ENCODE results near the gene NOSTRIN. TPM values are rescaled to one million over a fixed set of nuclear protein-coding genes. Genes with fewer than 3 reads are reported as not detected.

The NOSTRIN gene
- polyA plus RNA-seq, 1 experiment, result not detected

- H3K36me3 ChIP-seq (ENCODE audit: control insufficient read depth, insufficient read depth, low read length), result no peaks in the 10 kb centered on the region
- H3K4me3 ChIP-seq (ENCODE audit: low read depth, low read length), result no peak overlapping the region
- no peaks in the 10 kb centered on the region for H3K27me3 ChIP-seq (ENCODE audit: control insufficient read depth, insufficient read depth, low read length)
- no peak for DNase-seq (ENCODE audit: low read depth)
- no peak for TF ChIP-seq CTCF (IDR thresholded peaks at IDR 0.05; ENCODE audit: insufficient read depth, low read depth, low read length)
- ChIA-PET POLR2A (no interaction called here), CTCF (interaction anchor here (0.7 to 1.2 kb wide), 2 partner anchors 9 to 23 kb away, joined by 3 read pairs; no protein-coding TSS in a partner anchor)
Measured at GRCh38 chr2:168796583-168797285, 5.7 kb upstream of the NOSTRIN start.

- no peak for DNase-seq (ENCODE audit: low read depth)
- no peak overlapping the region for H3K4me3 ChIP-seq (ENCODE audit: low read depth, low read length)
- H3K27me3 ChIP-seq (ENCODE audit: control insufficient read depth, insufficient read depth, low read length), result no peaks in the 10 kb centered on the region
- no peak for TF ChIP-seq CTCF (IDR thresholded peaks at IDR 0.05; ENCODE audit: insufficient read depth, low read depth, low read length)
- ChIA-PET CTCF (interaction anchor here (0.7 kb wide), 1 partner anchor 24 kb away, joined by 3 read pairs; no protein-coding TSS in a partner anchor), POLR2A (no interaction called here)
- no peaks in the 10 kb centered on the region for H3K36me3 ChIP-seq (ENCODE audit: control insufficient read depth, insufficient read depth, low read length)
Measured at GRCh38 chr2:168797286-168797655, 5.2 kb upstream of the NOSTRIN start.

- ChIA-PET POLR2A (no interaction called here), CTCF (no interaction called here)
- no peak for DNase-seq (ENCODE audit: low read depth)
Measured at GRCh38 chr2:168798076-168798887, 4.2 kb upstream of the NOSTRIN start.

GRCh38 chr2:168798888-168799410 is 3.5 kb upstream of the NOSTRIN start:
- no peaks in the 10 kb centered on the region for H3K27me3 ChIP-seq (ENCODE audit: control insufficient read depth, insufficient read depth, low read length)
- DNase-seq (ENCODE audit: low read depth), result no peak
- H3K36me3 ChIP-seq (ENCODE audit: control insufficient read depth, insufficient read depth, low read length), result no peaks in the 10 kb centered on the region
- POLR2A ChIA-PET, result no interaction called here
- H3K4me3 ChIP-seq (ENCODE audit: low read depth, low read length), result no peak overlapping the region
- no peak for TF ChIP-seq CTCF (IDR thresholded peaks at IDR 0.05; ENCODE audit: insufficient read depth, low read depth, low read length)
- CTCF ChIA-PET, result no interaction called here

More at GRCh38 chr2:168798076-168798887, 4.2 kb upstream of the NOSTRIN start:
- TF ChIP-seq CTCF (IDR thresholded peaks at IDR 0.05; ENCODE audit: insufficient read depth, low read depth, low read length), result no peak
- no peaks in the 10 kb centered on the region for H3K36me3 ChIP-seq (ENCODE audit: control insufficient read depth, insufficient read depth, low read length)
- H3K4me3 ChIP-seq (ENCODE audit: low read depth, low read length), result no peak overlapping the region
- H3K27me3 ChIP-seq (ENCODE audit: control insufficient read depth, insufficient read depth, low read length), result no peaks in the 10 kb centered on the region

GRCh38 chr2:168801471-168801870 is 966 bp upstream of the NOSTRIN start:
- CTCF ChIA-PET, result interaction anchor here (0.8 kb wide), 1 partner anchor 11 kb away, joined by 3 read pairs; no protein-coding TSS in a partner anchor
- Histone ChIP-seq H3K36me3 (ENCODE audit: control insufficient read depth, insufficient read depth, low read length) (no peaks in the 10 kb centered on the region), H3K27me3 (ENCODE audit: control insufficient read depth, insufficient read depth, low read length) (no peaks in the 10 kb centered on the region), H3K4me3 (ENCODE audit: low read depth, low read length) (no peak overlapping the region)
- TF ChIP-seq CTCF (IDR thresholded peaks at IDR 0.05; ENCODE audit: insufficient read depth, low read depth, low read length), result no peak
- POLR2A ChIA-PET, result no interaction called here
- no peak for DNase-seq (ENCODE audit: low read depth)
